ENCODE measurements around the gene RAI1.

The RAI1 gene

GRCh38 chr17:17857496-17857895 lies 176.2 kb downstream of the RAI1 start:
- no peak overlapping the region for H3K9ac ChIP-seq (ENCODE audit: low read length)
- no peaks in the 10 kb centered on the region for H3K27me3 ChIP-seq (ENCODE audit: control insufficient read depth, insufficient read depth, low read length)
- H3K27ac ChIP-seq (ENCODE audit: low read depth, low read length), result no peak overlapping the region
- H3K4me1 ChIP-seq (ENCODE audit: control insufficient read depth, insufficient read depth, low read length), result no peaks in the 10 kb centered on the region
- H3K36me3 ChIP-seq (ENCODE audit: control insufficient read depth, insufficient read depth, low read length), result peaks cover 11% of the 10 kb centered on the region
- no peak overlapping the region for H3K4me3 ChIP-seq (ENCODE audit: low read length)

GRCh38 chr17:17859909-17860765 lies 178.9 kb downstream of the RAI1 start:
- Histone ChIP-seq H3K4me3 (ENCODE audit: low read length) (no peak overlapping the region), H3K27me3 (ENCODE audit: control insufficient read depth, insufficient read depth, low read length) (no peaks in the 10 kb centered on the region), H3K9ac (ENCODE audit: low read length) (no peak overlapping the region), H3K27ac (ENCODE audit: low read depth, low read length) (no peak overlapping the region), H3K4me1 (ENCODE audit: control insufficient read depth, insufficient read depth, low read length) (no peaks in the 10 kb centered on the region), H3K36me3 (ENCODE audit: control insufficient read depth, insufficient read depth, low read length) (peaks cover 11% of the 10 kb centered on the region)

GRCh38 chr17:17860766-17861107 lies 179.5 kb downstream of the RAI1 start:
- Histone ChIP-seq H3K4me1 (ENCODE audit: control insufficient read depth, insufficient read depth, low read length) (no peaks in the 10 kb centered on the region), H3K4me3 (ENCODE audit: low read length) (no peak overlapping the region), H3K27me3 (ENCODE audit: control insufficient read depth, insufficient read depth, low read length) (no peaks in the 10 kb centered on the region), H3K9ac (ENCODE audit: low read length) (no peak overlapping the region), H3K36me3 (ENCODE audit: control insufficient read depth, insufficient read depth, low read length) (peaks cover 11% of the 10 kb centered on the region), H3K27ac (ENCODE audit: low read depth, low read length) (no peak overlapping the region)

Measured in rectal smooth muscle tissue (tissue), 1 donor.